ENCODE data around the gene ANTKMT. TPM values are rescaled to one million over a fixed set of nuclear protein-coding genes. Genes with fewer than 3 reads are reported as not detected.
A peak's percentile ranks its signal among the peaks of the same experiment; 100 is the strongest.

The ANTKMT gene
- total and polyA plus RNA-seq, 2 donors from 2014 or later = 44.1 to 70.4 TPM

DNA sequence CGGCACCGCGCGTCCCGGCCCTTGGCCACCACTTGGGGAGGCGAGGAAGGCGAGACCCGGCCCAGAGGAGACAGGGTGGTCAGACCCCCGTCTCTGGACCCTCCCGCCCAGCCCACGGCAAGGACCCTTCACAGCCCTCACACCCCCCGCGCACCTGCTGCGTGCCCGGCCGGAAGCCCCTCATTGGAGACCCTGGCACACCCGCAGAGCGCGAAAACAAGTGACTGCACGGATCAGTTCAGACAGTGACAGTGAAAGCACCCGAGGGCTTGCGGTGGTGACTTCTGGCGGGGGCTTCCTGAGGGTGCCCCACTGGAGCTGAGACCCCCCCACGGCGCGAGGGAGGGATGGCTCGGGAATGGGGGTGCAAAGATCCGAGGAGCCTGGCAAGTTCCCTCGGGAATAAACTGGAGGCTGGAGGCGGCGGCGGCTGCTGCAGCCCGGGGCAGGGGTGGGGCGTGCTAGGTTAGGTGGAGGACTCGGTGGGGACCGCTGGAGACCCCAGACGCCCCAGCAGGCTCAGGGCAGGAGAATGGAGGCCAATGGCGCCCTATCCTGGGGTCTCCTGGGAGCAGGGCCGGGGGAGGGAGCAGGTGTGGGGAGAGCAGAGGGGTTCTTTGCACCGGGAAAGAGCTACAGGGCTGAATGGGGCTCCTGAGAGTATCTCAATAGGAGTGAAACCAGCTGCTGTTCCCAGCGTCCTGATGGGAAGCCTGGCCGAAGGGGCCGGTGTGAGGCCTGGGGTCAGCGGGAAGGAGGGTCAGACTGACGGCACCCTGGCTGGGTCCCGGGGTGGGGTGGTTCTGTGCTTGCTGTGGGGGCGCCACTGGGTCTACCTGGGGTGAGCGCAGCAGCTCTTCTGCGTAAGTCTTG is 14.5 kb upstream of the ANTKMT start:
- no peak for FAIRE-seq
- Histone ChIP-seq H3K4me3 (ENCODE audit: low read length in 3 of 3) (no peak overlapping the region), H3K36me3 (ENCODE audit: control insufficient read depth in 2 of 3, insufficient read depth in 3 of 3, low read length in 3 of 3) (no peaks in the 10 kb centered on the region), H3K9me3 (ENCODE audit: control insufficient read depth in 2 of 3, insufficient read depth in 1 of 3, low read length in 3 of 3) (no peaks in the 10 kb centered on the region), H3K27me3 (ENCODE audit: control insufficient read depth, insufficient read depth, low read length) (peaks cover 26% of the 10 kb centered on the region), H3K4me1 (ENCODE audit: control insufficient read depth in 2 of 3, insufficient read depth in 2 of 3, low read depth in 1 of 3, low read length in 3 of 3) (no peaks in the 10 kb centered on the region), H3K27ac (ENCODE audit: low read depth in 2 of 2, low read length in 2 of 2) (no peak overlapping the region), H3K9ac (ENCODE audit: low read length in 3 of 3) (no peak overlapping the region)
- DNase-seq = peak in 1 of 5 donors; percentile 36
- TF ChIP-seq, protein P1, sequence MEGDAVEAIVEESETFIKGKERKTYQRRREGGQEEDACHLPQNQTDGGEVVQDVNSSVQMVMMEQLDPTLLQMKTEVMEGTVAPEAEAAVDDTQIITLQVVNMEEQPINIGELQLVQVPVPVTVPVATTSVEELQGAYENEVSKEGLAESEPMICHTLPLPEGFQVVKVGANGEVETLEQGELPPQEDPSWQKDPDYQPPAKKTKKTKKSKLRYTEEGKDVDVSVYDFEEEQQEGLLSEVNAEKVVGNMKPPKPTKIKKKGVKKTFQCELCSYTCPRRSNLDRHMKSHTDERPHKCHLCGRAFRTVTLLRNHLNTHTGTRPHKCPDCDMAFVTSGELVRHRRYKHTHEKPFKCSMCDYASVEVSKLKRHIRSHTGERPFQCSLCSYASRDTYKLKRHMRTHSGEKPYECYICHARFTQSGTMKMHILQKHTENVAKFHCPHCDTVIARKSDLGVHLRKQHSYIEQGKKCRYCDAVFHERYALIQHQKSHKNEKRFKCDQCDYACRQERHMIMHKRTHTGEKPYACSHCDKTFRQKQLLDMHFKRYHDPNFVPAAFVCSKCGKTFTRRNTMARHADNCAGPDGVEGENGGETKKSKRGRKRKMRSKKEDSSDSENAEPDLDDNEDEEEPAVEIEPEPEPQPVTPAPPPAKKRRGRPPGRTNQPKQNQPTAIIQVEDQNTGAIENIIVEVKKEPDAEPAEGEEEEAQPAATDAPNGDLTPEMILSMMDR (IDR thresholded peaks at IDR 0.05; ENCODE audit: borderline replicate concordance, extremely low read depth, insufficient read depth) = no peak
- intact Hi-C loops (cut with DNase I) = no loop called here

DNA sequence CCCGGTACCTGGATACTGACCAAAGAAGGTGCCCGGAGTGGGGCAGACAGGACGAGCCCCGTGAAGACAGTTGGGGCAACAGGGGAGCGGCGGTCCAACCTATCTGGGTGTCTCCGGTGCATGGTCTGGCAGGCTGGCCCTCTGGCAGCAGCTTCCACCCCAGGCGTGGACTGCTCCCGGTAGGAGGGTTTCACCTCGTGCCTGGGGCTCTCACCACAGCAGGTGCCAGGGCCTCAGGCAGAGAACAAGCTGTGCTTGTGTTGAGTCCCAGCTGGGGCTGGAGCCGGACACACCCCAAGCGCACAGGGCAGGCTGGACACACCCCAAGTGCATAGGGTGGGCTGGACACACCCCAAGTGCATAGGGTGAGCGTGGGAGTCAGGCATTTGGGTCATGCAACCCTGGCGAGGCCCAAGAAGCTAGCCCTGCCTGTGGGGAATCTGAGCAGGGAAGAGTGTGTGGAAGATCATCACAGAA is 13.8 kb upstream of the ANTKMT start:
- H3K9me3 ChIP-seq (ENCODE audit: control insufficient read depth in 2 of 3, insufficient read depth in 1 of 3, low read length in 3 of 3) = no peaks in the 10 kb centered on the region
- H3K27me3 ChIP-seq (ENCODE audit: control insufficient read depth, insufficient read depth, low read length) = peaks cover 25% of the 10 kb centered on the region
- H3K4me1 ChIP-seq (ENCODE audit: control insufficient read depth in 2 of 3, insufficient read depth in 2 of 3, low read depth in 1 of 3, low read length in 3 of 3) = peaks cover 0 to 2% (median 0%) of the 10 kb centered on the region in 3 donors
- DNase-seq (no peak), FAIRE-seq (no peak)
- no peak overlapping the region for H3K4me3 ChIP-seq (ENCODE audit: low read length in 3 of 3)
- intact Hi-C loops (cut with DNase I) = no loop called here
- no peak overlapping the region for H3K9ac ChIP-seq (ENCODE audit: low read length in 3 of 3)
- TF ChIP-seq, protein P1 (IDR thresholded peaks at IDR 0.05; ENCODE audit: borderline replicate concordance, extremely low read depth, insufficient read depth) = no peak
- H3K27ac ChIP-seq (ENCODE audit: low read depth in 2 of 2, low read length in 2 of 2) = no peak overlapping the region
- no peaks in the 10 kb centered on the region for H3K36me3 ChIP-seq (ENCODE audit: control insufficient read depth in 2 of 3, insufficient read depth in 3 of 3, low read length in 3 of 3)

DNA sequence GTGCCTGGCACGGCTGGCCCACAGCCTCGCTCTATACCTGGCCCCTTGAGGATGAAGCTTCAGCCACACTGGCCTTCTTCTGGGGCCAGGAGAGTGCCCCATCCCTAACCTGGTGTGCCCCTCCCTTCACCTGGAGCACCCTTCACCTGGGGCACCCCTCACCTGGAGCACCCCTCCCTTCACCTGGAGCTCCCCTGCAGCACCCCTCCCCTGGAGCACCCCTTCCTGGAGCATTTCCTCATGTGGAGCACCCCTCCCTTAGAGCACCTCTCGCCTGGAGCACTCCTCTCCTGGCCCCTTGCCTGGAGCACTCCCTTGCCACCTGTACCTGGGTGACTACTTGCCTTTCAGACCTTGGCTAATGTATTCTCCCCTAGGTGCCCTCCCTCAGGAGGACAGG is 12.9 kb upstream of the ANTKMT start:
- Histone ChIP-seq H3K9me3 (ENCODE audit: control insufficient read depth in 2 of 3, insufficient read depth in 1 of 3, low read length in 3 of 3) (no peaks in the 10 kb centered on the region), H3K4me1 (ENCODE audit: control insufficient read depth in 2 of 3, insufficient read depth in 2 of 3, low read depth in 1 of 3, low read length in 3 of 3) (peaks cover 0 to 2% (median 0%) of the 10 kb centered on the region in 3 donors), H3K9ac (ENCODE audit: low read length in 3 of 3) (no peak overlapping the region), H3K4me3 (ENCODE audit: low read length in 3 of 3) (no peak overlapping the region), H3K27me3 (ENCODE audit: control insufficient read depth, insufficient read depth, low read length) (peaks cover 16% of the 10 kb centered on the region), H3K27ac (ENCODE audit: low read depth in 2 of 2, low read length in 2 of 2) (no peak overlapping the region), H3K36me3 (ENCODE audit: control insufficient read depth in 2 of 3, insufficient read depth in 3 of 3, low read length in 3 of 3) (no peaks in the 10 kb centered on the region)
- intact Hi-C loops (cut with DNase I) = no loop called here
- TF ChIP-seq, protein P1 (IDR thresholded peaks at IDR 0.05; ENCODE audit: borderline replicate concordance, extremely low read depth, insufficient read depth) = no peak
- FAIRE-seq (no peak), DNase-seq (no peak)

All from kidney (tissue), 14 donors.